Left cardiac atrium (tissue), 4 donors: ENCODE results near the gene RD3L. TPM values are rescaled to one million over a fixed set of nuclear protein-coding genes. Genes with fewer than 3 reads are reported as not detected.
A peak's percentile ranks its signal among the peaks of the same experiment; 100 is the strongest.
"Not testable (repeated sequence)": the region's sequence is repeated elsewhere in the genome, so short reads cannot be mapped to it uniquely, and the experiment has no call there.

Source experiments
- ATAC-seq, 2 donors: fragments of 200-7000 bp; cut with Tn5 transposase; one replicate each; pipeline ENCODE4 v1.9.1; 2020; ENCODE audit warnings: mild to moderate bottlenecking in 2 of 2, moderate library complexity in 2 of 2
- DNase-seq: peaks from one replicate; pipeline ENCODE4 v3.0.0-alpha.2; 2020
- intact Hi-C, 2 donors: fragments of 100-400 bp; cut with DNase I; formaldehyde crosslinking; loops; one replicate each; pipeline versions ENCODE4 v1.14.1 to v1.15.1; 2022 to 2023
- total RNA-seq, 2 donors: library from RNA; stranded (reverse); fragmentation: NEBNext Ultra II Directional; extraction: Animal tissue kit (Norgen Biotek cat#: 25700); gene quantifications; one replicate each; pipeline ENCODE4 v1.2.1, GENCODE V29; 2021
- donor health status: DM: no; HTN: yes; CAD: no.
- donor health status: DM: no; HTN: yes; CAD: no; lungs with severe emphysema.
- donor health status: DM: yes; HTN: yes; CAD: no.
- donor health status: Dilated cardiomyopathy.

The RD3L gene
- total RNA-seq, 2 donors from 2014 or later: 11.6 to 14.9 TPM

DNA sequence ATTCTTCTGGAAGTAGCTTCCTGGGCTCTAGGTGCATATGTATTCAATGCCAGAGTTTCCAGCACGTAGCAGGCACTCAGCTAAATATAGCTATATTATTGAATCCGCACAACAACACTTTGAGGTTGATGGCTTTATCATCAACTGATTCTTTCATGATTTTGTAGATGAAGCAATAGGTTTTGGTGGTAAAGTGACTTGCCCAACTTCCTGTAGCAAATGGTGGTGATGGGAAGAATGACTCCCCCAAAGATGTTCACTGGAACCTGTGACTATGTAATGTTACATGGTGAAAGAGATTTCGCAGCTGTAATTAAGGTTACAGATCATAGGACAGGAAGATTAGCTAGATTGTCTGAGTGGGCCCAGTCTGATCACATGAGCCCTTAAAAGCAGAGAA lies 10.9 kb downstream of the RD3L start:
- ATAC-seq: no peak
- intact Hi-C loops: no loop called here

DNA sequence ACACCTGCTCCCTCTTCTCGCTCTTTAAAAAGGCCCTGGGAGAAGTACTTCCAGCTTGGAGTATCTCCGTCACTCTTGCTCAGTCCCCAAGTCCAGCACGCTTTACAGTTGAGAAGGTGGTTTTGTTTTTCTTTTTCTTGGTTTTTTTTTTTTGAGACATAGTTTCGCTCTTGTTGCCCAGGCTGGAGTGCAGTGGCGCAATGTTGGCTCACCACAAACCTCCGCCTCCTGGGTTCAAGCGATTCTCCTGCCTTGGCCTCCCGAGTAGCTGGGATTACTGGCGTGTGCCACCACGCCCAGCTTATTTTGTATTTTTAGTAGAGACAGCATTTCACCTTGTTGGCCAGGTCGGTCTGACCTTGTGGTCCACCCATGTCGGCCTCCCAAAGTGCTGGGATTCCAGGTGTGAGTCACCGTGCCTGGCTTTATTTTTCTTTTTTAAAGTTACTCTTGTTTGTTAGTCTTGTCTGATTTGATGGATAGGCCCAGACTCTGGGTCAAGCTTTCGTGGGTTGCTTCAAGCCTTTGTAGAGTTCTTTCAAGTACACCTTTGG lies 12.2 kb downstream of the RD3L start:
- no peak for DNase-seq
- intact Hi-C loops: no loop called here
- ATAC-seq: no peak

More for the DNA sequence above, 10.9 kb downstream of the RD3L start:
- no peak for DNase-seq

DNA sequence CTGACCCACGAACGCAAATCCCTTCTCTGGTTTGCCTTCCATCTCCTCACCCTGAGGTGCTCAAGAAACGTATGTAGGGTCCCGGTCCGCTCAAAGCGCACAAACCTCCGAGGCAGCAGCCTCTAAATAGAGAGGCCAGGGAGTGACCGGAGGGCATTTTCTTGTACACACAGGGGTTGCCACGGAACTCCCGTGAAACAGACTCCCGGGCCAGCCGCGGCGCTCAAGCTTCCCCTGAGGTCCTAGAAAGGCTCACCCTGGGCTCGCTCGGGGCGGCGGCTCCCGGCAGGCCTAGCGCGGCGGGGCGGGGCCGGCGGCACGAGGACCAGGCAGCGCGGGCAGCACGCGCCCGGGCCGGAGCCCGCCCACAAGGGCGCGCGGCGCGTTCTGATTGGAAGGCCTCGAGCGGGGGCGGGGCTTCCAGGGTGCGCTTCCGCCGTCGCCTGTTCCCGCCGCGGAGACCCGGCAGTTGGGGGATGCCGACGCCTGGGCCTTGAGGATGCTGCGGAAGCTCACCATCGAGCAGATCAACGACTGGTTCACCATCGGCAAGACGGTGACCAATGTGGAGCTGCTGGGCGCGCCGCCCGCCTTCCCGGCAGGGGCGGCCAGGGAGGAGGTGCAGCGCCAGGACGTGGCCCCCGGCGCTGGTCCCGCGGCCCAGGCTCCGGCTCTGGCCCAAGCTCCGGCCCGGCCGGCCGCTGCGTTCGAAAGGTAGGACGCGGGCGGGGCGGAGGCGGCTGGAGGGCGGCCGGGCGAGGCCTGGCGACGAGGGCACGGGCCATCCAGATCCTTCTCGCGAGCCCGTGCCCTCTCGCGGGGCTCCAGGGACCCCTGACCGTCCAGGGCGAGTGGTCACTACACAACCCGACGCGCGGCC lies 14.1 kb downstream of the RD3L start, which contains the start of gene TDRD9:
Gene TDRD9 (plus strand): TSS at position 446 of the 880 bp plus-strand sequence. CDS start 54 bp downstream, at position 500.
- DNase-seq: no peak
- intact Hi-C loops: no loop called here
- ATAC-seq: no peak

DNA sequence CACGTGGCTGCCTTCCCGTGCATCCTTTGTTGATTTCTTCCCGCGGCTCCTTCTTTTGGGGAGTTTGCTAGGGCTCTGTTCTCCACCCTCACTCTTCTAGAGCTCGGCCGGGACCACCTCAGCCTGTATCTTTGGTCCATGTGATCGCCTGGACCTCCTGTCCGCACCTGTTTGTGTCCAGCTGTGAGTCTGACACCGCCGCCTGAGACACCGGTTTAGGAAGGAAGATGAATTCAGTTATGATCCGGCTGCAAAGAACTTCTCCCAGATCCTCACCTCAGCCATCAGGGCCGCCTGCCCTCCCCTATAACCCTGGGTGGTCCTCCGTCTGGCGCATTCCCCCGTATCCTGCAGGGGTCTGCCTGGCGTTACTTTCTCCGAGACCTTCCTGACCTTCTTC lies 14.8 kb downstream of the RD3L start:
- no peak for ATAC-seq
- no peak for DNase-seq
- intact Hi-C loops: no loop called here

DNA sequence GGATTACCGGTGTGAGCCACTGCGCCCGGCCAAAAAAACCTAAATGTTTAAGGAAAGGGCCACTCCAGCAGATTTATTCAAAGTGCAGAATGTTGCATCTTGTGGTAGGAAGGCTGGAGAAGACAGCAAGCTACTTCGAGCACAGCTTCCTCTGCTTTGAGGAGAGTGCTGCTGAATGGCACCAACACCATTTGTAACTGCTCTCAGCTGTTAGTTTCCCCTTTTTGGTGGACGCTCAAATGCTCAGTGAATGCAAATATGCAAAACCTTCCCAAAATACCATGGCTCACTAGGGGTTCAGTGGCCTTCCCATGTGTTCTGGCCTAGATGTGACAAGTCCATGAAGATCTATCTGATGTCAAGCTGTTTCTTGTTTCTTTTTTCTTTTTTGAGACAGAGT lies 17.0 kb downstream of the RD3L start:
- no peak for ATAC-seq
- no peak for DNase-seq
- intact Hi-C loops: no loop called here

DNA sequence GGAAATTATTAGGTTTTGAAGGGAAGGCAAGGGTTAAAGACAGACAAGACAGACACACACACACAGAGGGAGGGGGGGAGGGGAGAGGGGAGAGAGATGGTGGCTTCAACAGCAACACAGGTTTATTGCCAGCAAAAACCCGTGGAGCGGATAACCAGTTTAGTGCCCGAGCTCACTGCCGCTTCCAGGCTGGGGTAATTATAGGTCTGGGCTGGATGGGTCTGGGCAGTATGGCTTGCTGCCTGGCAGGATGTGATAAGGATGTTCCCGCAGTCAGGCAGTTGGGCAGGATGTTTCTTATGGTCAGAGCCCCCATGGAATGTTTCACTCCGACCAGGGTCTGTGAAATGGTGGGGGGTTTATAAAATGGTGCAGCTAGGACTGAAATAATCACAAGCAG lies 18.5 kb downstream of the RD3L start:
- intact Hi-C loops: no loop called here
- peak; percentile 15 to 35 for ATAC-seq
- peak; percentile 47 for DNase-seq

DNA sequence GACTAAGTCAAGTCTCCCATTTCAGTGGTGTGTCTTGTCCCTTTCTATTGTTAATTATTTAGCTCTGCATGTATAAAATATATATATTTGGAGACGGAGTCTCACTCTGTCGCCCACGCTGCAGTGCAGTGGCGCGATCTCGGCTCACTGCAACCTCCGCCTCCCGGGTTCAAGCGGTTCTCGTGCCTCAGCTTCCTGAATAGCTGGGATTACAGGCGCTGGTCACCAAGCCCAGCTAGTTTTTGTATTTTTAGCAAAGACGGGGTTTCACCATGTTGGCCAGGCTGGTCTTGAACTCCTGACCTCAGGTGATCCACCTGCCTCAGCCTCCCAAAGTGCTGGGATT lies 20.5 kb downstream of the RD3L start:
- DNase-seq, ATAC-seq, intact Hi-C loops: not testable (repeated sequence)

DNA sequence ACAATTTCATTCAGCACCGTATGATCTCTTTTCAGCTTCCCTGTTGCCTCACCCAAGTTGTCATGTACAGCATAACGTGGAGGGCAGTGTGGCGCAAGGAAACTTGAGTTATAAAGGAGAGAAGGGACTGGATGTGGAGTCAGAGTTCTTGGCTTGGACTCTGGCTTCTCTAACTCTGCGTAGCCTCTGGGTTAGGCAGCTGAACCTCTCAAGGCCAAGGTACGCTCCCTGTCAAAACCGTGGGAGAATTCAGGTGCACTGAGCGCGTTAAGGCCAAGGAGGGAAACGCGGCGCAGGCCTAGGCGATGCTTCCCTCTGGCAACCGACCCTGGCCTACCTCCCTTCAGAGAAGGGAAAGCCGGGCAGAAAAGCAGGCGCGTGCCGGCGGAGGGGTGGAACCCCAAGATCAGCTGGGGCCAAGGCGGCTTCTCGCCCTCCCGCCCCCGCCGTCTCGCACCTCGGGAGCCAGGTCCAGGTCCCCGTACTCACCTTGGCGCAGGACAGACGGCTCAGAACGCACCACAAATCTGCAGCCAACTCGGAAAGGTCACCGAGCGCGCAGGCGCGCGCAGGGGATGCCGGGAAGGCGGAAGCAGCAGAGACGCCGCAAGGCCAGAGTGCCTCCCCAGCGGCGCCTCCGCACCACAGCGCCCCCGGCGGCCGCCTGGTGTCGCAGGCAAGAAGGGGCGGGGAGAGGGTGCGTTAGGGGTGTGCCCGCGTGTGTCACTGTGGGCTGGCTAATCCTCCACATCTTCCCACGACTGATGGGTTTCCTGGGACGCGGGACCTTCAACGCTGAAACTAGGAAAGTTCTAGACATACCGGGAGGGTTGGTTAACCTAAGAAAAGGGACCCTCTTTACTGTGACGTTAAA lies 21.1 kb downstream of the RD3L start:
- intact Hi-C loops: no loop called here
- ATAC-seq (peak; percentile 98 to 99), DNase-seq (peak; percentile 93)

DNA sequence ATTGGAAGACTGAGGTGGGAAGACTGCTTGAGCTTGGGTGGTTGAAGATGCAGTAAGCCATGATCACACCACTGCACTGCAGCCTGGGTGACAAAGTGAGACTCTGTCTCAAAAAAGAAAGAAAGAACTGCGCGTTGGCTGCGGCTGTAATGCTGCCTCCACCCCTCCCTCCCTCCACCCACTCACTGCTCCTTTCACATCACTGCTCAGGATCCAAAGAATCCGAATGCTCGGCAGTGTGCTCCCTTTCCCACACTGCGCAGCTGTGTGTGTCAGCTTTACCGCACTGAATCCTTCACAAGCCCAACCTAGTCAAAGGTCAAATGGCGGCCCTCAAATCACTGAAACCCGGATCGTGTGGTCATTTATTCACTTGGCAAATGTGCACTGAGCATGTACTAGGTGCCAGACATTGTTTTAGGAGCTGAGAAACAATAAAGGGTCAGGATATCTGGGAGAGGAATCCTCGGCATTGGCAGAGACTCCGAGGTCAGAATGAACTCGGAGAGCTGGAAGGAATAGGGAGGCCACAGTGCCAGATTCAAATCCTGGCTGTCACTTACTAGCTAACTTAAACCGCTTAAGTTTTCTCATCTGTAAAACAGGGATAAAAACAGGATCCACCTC lies 25.6 kb downstream of the RD3L start:
- intact Hi-C loops: loop anchor here in 1 of 2 donors (10.0 kb wide), 1 partner anchor 342 kb away; no protein-coding TSS in a partner anchor
- ATAC-seq (no peak), DNase-seq (no peak)

DNA sequence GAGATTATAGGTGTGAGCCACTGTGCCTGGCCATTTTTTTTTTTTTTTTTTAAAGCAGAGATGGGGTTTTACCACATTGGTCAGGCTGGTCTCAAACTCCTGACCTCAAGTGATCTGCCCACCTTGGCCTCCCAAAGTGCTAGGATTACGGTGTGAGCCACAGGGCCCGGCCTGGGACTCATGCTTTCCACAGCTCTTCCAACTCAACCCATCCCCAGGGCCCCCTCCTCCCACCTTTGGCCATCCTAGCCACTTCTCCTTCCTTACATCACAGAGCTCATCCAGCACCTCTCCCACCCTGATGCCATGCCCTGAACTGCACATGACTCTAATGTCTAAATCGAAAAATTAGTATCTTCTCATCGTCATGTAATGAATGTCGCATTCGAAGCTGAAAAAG lies 26.7 kb downstream of the RD3L start:
- intact Hi-C loops: loop anchor here in 1 of 2 donors (10.0 kb wide), 1 partner anchor 341 kb away; no protein-coding TSS in a partner anchor
- ATAC-seq (no peak), DNase-seq (no peak)

DNA sequence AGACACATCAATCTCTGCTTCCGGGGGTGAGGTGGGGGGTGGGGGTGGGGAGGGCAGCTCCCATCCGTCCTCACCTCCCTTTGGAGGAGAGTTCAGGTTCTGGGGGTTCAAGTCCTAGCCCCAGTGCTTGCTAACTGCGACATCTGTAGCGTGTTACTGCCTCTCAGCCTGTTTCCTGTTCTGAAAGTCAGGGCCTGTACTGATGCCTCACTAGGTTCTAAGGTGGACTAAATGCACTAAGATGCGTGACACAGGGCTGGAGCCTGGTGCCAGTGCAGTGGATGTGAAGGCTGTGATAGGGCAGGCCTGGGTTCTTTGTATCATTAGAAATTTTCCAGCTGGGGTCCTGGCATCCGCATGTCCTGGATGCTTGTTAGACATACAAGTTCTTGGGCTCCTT lies 31.3 kb downstream of the RD3L start:
- intact Hi-C loops: loop anchor here (5.0 to 10.0 kb wide), 2 partner anchors 104 to 336 kb away; no protein-coding TSS in a partner anchor
- no peak for ATAC-seq
- DNase-seq: no peak

DNA sequence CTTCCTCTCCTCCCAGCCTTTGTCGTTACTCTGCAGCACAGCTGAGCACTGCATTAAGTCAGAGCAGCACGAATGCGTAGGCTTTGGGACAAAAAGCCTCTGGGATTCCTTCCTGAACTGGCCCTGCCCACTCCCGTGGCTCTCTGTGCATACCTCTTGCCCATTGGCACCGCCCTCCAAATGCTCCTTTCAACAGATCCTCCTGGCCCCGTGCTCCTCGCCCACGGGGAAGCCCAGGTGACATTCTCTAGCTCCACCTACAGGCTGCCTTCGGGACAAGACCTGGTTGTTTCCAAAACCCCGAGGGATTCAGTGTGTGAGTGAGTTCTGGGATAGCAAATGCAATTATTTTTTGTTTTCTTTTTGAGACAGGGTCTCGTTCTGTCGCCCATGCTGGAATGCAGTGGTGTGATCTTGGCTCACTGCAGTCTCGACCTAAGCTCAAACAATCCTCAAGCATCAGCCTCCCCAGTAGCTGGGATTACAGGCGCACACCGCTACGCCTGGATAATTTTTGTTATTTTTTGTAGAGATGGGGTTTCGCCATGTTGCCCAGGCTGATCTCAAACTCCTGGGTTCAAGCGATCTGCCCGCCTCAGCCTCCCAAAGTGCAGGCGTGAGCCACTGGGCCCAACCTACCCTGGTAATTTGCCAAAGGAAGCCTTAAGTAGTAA lies 31.9 kb downstream of the RD3L start:
- peak; percentile 95 to 97 for ATAC-seq
- peak; percentile 84 for DNase-seq
- intact Hi-C loops: loop anchor here (5.0 to 10.0 kb wide), 2 partner anchors 103 to 336 kb away; no protein-coding TSS in a partner anchor

DNA sequence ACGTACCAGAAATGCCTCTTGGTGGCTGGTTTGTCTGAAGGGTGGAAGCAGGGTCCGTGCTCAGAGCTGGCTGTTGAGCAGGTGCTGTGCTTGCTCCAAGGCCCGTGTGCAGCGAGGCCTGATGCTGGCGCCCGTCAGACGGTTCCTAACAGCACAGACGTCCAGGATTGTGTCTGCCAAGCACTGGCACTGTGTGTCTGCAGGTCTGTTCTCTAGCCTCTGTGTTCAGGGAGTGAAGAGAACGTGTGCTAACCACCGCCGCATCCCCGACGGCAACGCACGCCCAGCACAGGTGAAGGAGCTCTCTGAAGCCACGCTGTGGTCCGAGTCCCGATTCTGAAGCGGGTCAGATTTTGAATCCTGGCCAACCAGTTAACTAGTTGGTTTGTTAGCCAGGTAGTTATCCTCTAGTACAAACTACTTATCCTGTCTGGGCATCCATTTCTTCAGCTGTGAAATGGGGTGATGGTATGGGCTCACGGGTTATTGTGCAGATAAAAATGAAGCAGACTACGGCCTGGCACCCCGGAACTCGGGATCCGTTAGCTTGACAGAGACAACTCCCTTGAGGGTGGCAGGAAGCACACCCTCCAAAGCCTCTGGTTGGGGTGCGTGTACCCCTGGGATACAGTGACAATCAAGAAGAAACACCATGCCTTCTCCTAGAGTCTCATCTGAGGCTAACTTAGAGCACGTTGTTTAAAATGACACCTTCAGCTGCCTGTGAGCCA lies 32.6 kb downstream of the RD3L start:
- ATAC-seq: no peak
- intact Hi-C loops: loop anchor here (5.0 to 10.0 kb wide), 2 partner anchors 102 to 335 kb away; no protein-coding TSS in a partner anchor
- no peak for DNase-seq

DNA sequence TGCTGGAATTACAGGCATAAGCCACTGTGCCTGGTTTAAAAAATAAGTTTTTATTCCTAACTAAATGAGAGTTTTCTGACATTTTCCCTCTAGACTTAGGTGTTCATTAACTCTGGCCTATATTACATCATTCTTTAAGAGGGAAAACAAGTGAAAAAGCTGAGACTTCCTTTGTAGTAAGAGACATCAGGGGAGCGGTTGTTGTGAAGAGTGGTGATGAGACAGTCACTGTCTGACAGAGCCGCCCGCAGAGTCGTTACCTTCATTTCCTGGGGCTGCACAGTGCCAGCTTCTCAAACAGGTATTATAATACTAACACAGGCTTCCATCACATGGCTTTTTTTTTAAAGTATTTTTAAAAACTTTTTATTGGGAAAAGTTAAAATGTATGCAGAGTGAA lies 33.7 kb downstream of the RD3L start:
- intact Hi-C loops: no loop called here
- DNase-seq (no peak), ATAC-seq (no peak)

DNA sequence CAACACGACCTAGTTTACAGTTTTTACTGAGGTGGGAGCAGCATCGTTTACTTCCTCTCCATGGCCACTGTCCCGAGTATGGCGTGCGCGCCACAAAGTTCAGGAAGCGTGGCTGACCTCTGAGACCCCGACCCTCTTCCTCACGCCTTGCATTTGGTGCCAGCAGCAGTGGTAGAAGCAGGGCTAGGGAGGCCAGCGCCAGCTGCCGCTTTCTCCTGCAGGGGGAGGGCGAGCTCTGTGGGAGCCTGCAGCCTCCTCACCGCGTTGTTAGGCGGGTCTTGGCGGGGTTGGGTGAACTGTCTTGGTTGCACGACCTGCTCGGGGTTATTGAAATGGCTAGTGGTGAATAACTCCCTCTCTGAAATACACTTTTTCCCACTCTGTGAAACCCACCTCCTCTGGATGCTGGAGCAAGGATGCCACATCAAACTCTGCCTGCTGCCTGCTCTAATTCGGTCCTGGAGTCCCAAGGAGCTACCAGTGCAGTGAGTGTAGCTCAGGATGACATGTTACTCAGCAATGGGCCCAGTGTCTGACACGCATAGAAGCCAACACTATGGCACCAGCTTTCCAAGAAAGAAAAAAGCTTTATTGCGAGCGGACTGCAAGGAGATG lies 36.4 kb downstream of the RD3L start:
- intact Hi-C loops: no loop called here
- ATAC-seq (no peak), DNase-seq (no peak)

DNA sequence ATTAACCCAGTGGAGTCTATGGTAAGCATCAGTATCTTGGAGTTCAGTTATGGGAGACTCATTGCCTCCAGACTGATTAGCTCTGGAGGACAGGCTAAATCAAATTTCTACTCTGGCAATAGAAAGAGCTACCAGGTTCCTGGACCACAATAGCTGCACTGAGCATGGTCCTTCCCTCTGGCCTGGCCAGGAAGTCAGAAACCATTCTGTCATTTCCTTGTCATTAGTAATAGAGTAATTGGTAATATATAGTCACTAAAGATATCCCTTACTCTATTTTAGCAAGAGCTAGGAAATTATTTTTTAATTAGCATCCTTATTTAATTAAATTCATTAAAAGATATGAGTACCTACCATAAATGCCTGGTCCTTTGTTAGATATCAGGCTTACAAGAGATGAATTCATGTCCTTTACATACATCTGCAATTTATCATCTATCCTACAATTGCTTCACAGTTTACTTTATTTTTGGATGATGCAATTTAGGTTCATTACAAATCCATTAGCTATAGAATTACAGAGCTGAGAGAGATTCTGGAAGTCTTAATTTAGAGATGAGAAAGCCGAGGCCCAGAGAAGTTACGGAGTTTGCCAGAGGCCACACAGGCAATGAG lies 37.7 kb downstream of the RD3L start:
- intact Hi-C loops: no loop called here
- DNase-seq: no peak
- ATAC-seq: no peak

DNA sequence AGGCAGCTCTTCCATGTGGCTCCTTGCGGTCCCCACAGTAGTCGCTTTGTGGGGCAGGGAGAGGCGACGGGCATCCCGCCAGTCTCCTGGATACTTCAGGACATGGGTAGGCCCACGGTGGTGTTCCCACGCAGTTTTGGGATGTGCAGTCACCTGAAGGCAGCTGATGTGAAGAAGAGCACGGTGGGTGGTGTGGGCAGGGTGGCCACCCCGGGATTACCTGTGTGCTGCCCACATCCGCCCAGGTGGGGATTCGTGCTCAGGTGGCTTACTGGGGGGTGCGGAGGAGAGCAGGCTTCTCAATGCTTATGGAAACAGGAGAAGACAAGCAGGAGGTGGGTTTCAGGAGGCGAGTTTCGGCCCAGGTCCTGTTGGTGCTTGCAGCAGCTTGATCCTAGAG lies 42.5 kb downstream of the RD3L start:
- no peak for ATAC-seq
- intact Hi-C loops: loop anchor here in 1 of 2 donors (10.0 kb wide), 1 partner anchor 85 kb away; no protein-coding TSS in a partner anchor
- no peak for DNase-seq
